ENCODE data around the gene STAT3. TPM values are rescaled to one million over a fixed set of nuclear protein-coding genes. Genes with fewer than 3 reads are reported as not detected.

STAT3 gene
- total and polyA plus RNA-seq, 2 of the 13 experiments (the other 11 are each of a cell fraction or from before 2014, with no cell fraction given), result 61.8 to 62.4 TPM

- peak in 1 of 2 experiments; percentile 53; a peak in 1 of 4 replicates for TF ChIP-seq REST (IDR thresholded peaks at IDR 0.05; ENCODE audit: borderline replicate concordance in 1 of 2, low read depth in 1 of 2, low read length in 2 of 2)
- TF ChIP-seq HOXA3 (CRISPR knock-in tag; IDR thresholded peaks at IDR 0.05), result peak; percentile 91
- peak; percentile 76 for TF ChIP-seq FOXA3 (CRISPR knock-in tag; IDR thresholded peaks at IDR 0.05)
- peak; percentile 73; the same call in 1 of the 2 replicates for TF ChIP-seq ATF3 (CRISPR knock-in tag; IDR thresholded peaks at IDR 0.05)
- TF ChIP-seq ZFP1 (CRISPR knock-in tag; IDR thresholded peaks at IDR 0.05), result peak; percentile 81
- TF ChIP-seq ZNF383 (CRISPR knock-in tag; IDR thresholded peaks at IDR 0.05; ENCODE audit: borderline replicate concordance), result no peak
- TF ChIP-seq SALL1 (CRISPR knock-in tag; IDR thresholded peaks at IDR 0.05), result peak; percentile 90
- TF ChIP-seq MTF1 (CRISPR knock-in tag; IDR thresholded peaks at IDR 0.05), result no peak
- TF ChIP-seq, protein P1, sequence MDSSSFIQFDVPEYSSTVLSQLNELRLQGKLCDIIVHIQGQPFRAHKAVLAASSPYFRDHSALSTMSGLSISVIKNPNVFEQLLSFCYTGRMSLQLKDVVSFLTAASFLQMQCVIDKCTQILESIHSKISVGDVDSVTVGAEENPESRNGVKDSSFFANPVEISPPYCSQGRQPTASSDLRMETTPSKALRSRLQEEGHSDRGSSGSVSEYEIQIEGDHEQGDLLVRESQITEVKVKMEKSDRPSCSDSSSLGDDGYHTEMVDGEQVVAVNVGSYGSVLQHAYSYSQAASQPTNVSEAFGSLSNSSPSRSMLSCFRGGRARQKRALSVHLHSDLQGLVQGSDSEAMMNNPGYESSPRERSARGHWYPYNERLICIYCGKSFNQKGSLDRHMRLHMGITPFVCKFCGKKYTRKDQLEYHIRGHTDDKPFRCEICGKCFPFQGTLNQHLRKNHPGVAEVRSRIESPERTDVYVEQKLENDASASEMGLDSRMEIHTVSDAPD (CRISPR knock-in tag; IDR thresholded peaks at IDR 0.05), result no peak
- no peak for TF ChIP-seq GLI4 (CRISPR knock-in tag; IDR thresholded peaks at IDR 0.05; ENCODE audit: borderline replicate concordance)
- peak; percentile 64; the same call in 1 of the 2 replicates for TF ChIP-seq DR1 (CRISPR knock-in tag; IDR thresholded peaks at IDR 0.05)
- peak; percentile 96 for TF ChIP-seq ZNF331 (CRISPR knock-in tag; IDR thresholded peaks at IDR 0.05)
- TF ChIP-seq HNF1A (IDR thresholded peaks at IDR 0.05; ENCODE audit: low read depth), result no peak
- TF ChIP-seq HNF1A (CRISPR knock-in tag; IDR thresholded peaks at IDR 0.05; ENCODE audit: borderline replicate concordance), result peak; percentile 10; the same call in 1 of the 2 replicates
- TF ChIP-seq ZBTB1 (CRISPR knock-in tag; IDR thresholded peaks at IDR 0.05; ENCODE audit: borderline replicate concordance), result no peak
- TF ChIP-seq CENPT (CRISPR knock-in tag; IDR thresholded peaks at IDR 0.05; ENCODE audit: low read depth), result no peak
- 0 out of 2 replicates have a peak, but pooled peaks have one; percentile 8 for TF ChIP-seq ZNF350 (CRISPR knock-in tag; IDR thresholded peaks at IDR 0.05; ENCODE audit: borderline replicate concordance, low read depth)
- peak; percentile 19; the same call in 1 of the 2 replicates for TF ChIP-seq SMC3 (IDR thresholded peaks at IDR 0.05; ENCODE audit: low read length)
- 0 out of 2 replicates have a peak, but pooled peaks have one; percentile 3 for TF ChIP-seq WIZ (CRISPR knock-in tag; IDR thresholded peaks at IDR 0.05)
- TF ChIP-seq CEBPB (IDR thresholded peaks at IDR 0.05; ENCODE audit: borderline replicate concordance, low read depth, low read length), result peak; percentile 100
Observed at GRCh38 chr17:42311240-42312034, 76.8 kb downstream of the STAT3 start (continued).
